Neutrophil (primary cell): ENCODE results near the gene GOT2.
"Not testable (repeated sequence)": the region's sequence is repeated elsewhere in the genome, so short reads cannot be mapped to it uniquely, and the experiment has no call there.

Experiments used
- H3K27ac ChIP-seq: fragments of 200-600 bp; sonication (generic); 2 replicates; pipeline ENCODE4 v1.5.1; 2016; ENCODE audit warnings: mild to moderate bottlenecking, moderate library complexity
- H3K27me3 ChIP-seq: fragments of 200-600 bp; sonication (generic); 2 replicates; pipeline ENCODE4 v1.6.0; 2016; ENCODE audit warnings: mild to moderate bottlenecking
- H3K36me3 ChIP-seq: fragments of 200-600 bp; sonication (generic); 2 replicates; pipeline ENCODE4 v1.5.1; 2017
- H3K4me1 ChIP-seq, 2 experiments: fragments of 200-600 bp in 1 of 2; sonication (generic) in 1 of 2; 1 replicate in 1 of 2; 2 replicates in 1 of 2; pipeline versions ENCODE4 v1.5.1 to v1.6.1; 2013 to 2016; ENCODE audit warnings: low read depth in 1 of 2, low read length in 1 of 2, mild to moderate bottlenecking in 1 of 2, moderate library complexity in 1 of 2; ENCODE audit not compliant: control insufficient read depth in 1 of 2, insufficient read depth in 1 of 2
- H3K4me3 ChIP-seq, 2 experiments: fragments of 200-600 bp in 1 of 2; sonication (generic) in 1 of 2; 1 replicate in 1 of 2; 2 replicates in 1 of 2; pipeline ENCODE4 v1.5.1; 2013 to 2016; ENCODE audit warnings: low read depth in 1 of 2, low read length in 1 of 2, mild to moderate bottlenecking in 1 of 2, moderate library complexity in 1 of 2
- H3K9me3 ChIP-seq: fragments of 200-600 bp; sonication (generic); 2 replicates; pipeline ENCODE4 v1.5.1; 2016
- CTCF ChIP-seq: fragments of 200-600 bp; sonication (generic); IDR thresholded peaks from 2 replicates; pipeline ENCODE4 v1.5.1; 2016; ENCODE audit warnings: antibody characterized with exemption

The GOT2 gene

GRCh38 chr16:58713742-58714141, 20.4 kb downstream of the GOT2 start:
- no peaks in the 10 kb centered on the region for H3K9me3 ChIP-seq
- no peaks in the 10 kb centered on the region for H3K27me3 ChIP-seq
- H3K27ac ChIP-seq = no peak overlapping the region
- H3K4me1 ChIP-seq = no peaks in the 10 kb centered on the region
- H3K4me3 ChIP-seq = no peak overlapping the region
- TF ChIP-seq CTCF = no peak
- peaks cover 71% of the 10 kb centered on the region for H3K36me3 ChIP-seq

GRCh38 chr16:58709333-58709732, 24.8 kb downstream of the GOT2 start:
- TF ChIP-seq CTCF = no peak
- H3K4me1 ChIP-seq = no peaks in the 10 kb centered on the region
- H3K4me3 ChIP-seq = no peak overlapping the region
- no peak overlapping the region for H3K27ac ChIP-seq
- H3K36me3 ChIP-seq = peaks cover 53% of the 10 kb centered on the region
- no peaks in the 10 kb centered on the region for H3K27me3 ChIP-seq
- no peaks in the 10 kb centered on the region for H3K9me3 ChIP-seq

GRCh38 chr16:58699151-58699550, 35.0 kb downstream of the GOT2 start:
- no peak overlapping the region for H3K27ac ChIP-seq
- H3K27me3 ChIP-seq = no peaks in the 10 kb centered on the region
- H3K4me3 ChIP-seq = no peak overlapping the region
- no peak for TF ChIP-seq CTCF
- no peaks in the 10 kb centered on the region for H3K9me3 ChIP-seq
- H3K4me1 ChIP-seq = peaks cover 0 to 10% of the 10 kb centered on the region in 2 experiments
- no peaks in the 10 kb centered on the region for H3K36me3 ChIP-seq

- H3K4me3 ChIP-seq = no peak overlapping the region
- peaks cover 0 to 10% of the 10 kb centered on the region in 2 experiments for H3K4me1 ChIP-seq
- H3K36me3 ChIP-seq = no peaks in the 10 kb centered on the region
- TF ChIP-seq CTCF = no peak
- H3K27me3 ChIP-seq = no peaks in the 10 kb centered on the region
- H3K27ac ChIP-seq = no peak overlapping the region
- no peaks in the 10 kb centered on the region for H3K9me3 ChIP-seq
These were observed 38.7 kb downstream of the GOT2 start for GRCh38 chr16:58695368-58695767.

GRCh38 chr16:58692450-58692849, 41.7 kb downstream of the GOT2 start:
- no peak overlapping the region for H3K4me3 ChIP-seq
- H3K36me3 ChIP-seq = no peaks in the 10 kb centered on the region
- no peaks in the 10 kb centered on the region for H3K9me3 ChIP-seq
- no peak overlapping the region for H3K27ac ChIP-seq
- TF ChIP-seq CTCF = no peak
- peaks cover 15% of the 10 kb centered on the region for H3K27me3 ChIP-seq
- no peaks in the 10 kb centered on the region for H3K4me1 ChIP-seq

- H3K27ac ChIP-seq, H3K9me3 ChIP-seq, H3K4me3 ChIP-seq, H3K36me3 ChIP-seq: not testable (repeated sequence)
- H3K4me1 ChIP-seq = peaks cover 6 to 11% of the 10 kb centered on the region in 2 experiments
- peaks cover 15% of the 10 kb centered on the region for H3K27me3 ChIP-seq
These were observed 47.0 kb downstream of the GOT2 start for GRCh38 chr16:58686985-58687706.
